HG03066 (cell line): Measurements from ENCODE around the gene RPS10.
"Not testable (repeated sequence)": the region's sequence is repeated elsewhere in the genome, so short reads cannot be mapped to it uniquely, and the experiment has no call there.

Experiments
- ATAC-seq: cut with Tn5 transposase; IDR thresholded peaks from one replicate; pipeline ENCODE4 v1.9.1; 2021; ENCODE audit warnings: low read depth; ENCODE audit not compliant: unreplicated experiment

Gene RPS10

GRCh38 chr6:34451192-34451591, 25.3 kb upstream of the RPS10 start:
- ATAC-seq = no peak

- no peak for ATAC-seq
These were observed 22.0 kb upstream of the RPS10 start for GRCh38 chr6:34447910-34448309.

GRCh38 chr6:34447386-34447785, 21.5 kb upstream of the RPS10 start:
- no peak for ATAC-seq

- ATAC-seq = no peak
These were observed 19.5 kb upstream of the RPS10 start for GRCh38 chr6:34445313-34445860.

GRCh38 chr6:34441526-34441925, 15.7 kb upstream of the RPS10 start:
- no peak for ATAC-seq

- ATAC-seq = no peak
These were observed 13.6 kb upstream of the RPS10 start for GRCh38 chr6:34439442-34439841.

- ATAC-seq = no peak
These were observed 12.8 kb upstream of the RPS10 start for GRCh38 chr6:34438705-34439104.

GRCh38 chr6:34437644-34437970, 11.7 kb upstream of the RPS10 start:
- ATAC-seq = no peak

GRCh38 chr6:34436803-34437643, 11.2 kb upstream of the RPS10 start:
- ATAC-seq = no peak

GRCh38 chr6:34435916-34436315, 10.0 kb upstream of the RPS10 start:
- no peak for ATAC-seq

GRCh38 chr6:34425132-34425497, 754 bp downstream of the RPS10 start:
- no peak for ATAC-seq

GRCh38 chr6:34424200-34425131, 1.4 kb downstream of the RPS10 start:
- ATAC-seq = no peak

GRCh38 chr6:34423254-34423653, 2.6 kb downstream of the RPS10 start:
- ATAC-seq = no peak

- no peak for ATAC-seq
These were observed 7.5 kb downstream of the RPS10 start for GRCh38 chr6:34418367-34418766.

- ATAC-seq = no peak
These were observed 8.9 kb downstream of the RPS10 start for GRCh38 chr6:34416877-34417371.

GRCh38 chr6:34414999-34415858, 10.6 kb downstream of the RPS10 start:
- ATAC-seq = no peak

- no peak for ATAC-seq
These were observed 13.1 kb downstream of the RPS10 start for GRCh38 chr6:34412643-34413214.

GRCh38 chr6:34412016-34412415, 13.9 kb downstream of the RPS10 start:
- ATAC-seq = no peak

- not testable (repeated sequence) for ATAC-seq
These were observed 18.0 kb downstream of the RPS10 start for GRCh38 chr6:34407915-34408314.

GRCh38 chr6:34396518-34396917, 29.4 kb downstream of the RPS10 start:
- no peak for ATAC-seq
